K562 (cell line): ENCODE data around the gene MRAP2. TPM values are rescaled to one million over a fixed set of nuclear protein-coding genes. Genes with fewer than 3 reads are reported as not detected.
A peak's percentile ranks its signal among the peaks of the same experiment; 100 is the strongest.

Experiments
- ATAC-seq: fragments of 200-7000 bp; cut with Tn5 transposase; 3 replicates; pipeline ENCODE4 v1.9.1; 2020; ENCODE audit warnings: moderate library complexity
- BruUV-seq: library from RNA; stranded (reverse); fragments of 400-500 nt; replicated peaks from 2 replicates; lab custom pipeline; 2021; lab: Mats Ljungman, UMichigan
- CTCF ChIA-PET: fragments of 300-600 bp; formaldehyde crosslinking; extraction: SDS; loops from one replicate; lab custom pipeline; 2021; ENCODE audit warnings: low intra/inter-chr PET ratio; lab: Yijun Ruan, JAX
- POLR2A ChIA-PET: fragments of 300-600, 350-650 bp; sonication (Branson Sonifier 250); formaldehyde crosslinking; extraction: SDS; loops from one replicate; lab custom pipeline; 2021; ENCODE audit warnings: antibody characterized with exemption, inconsistent platforms; lab: Yijun Ruan, JAX
- DNase-seq, 4 experiments: peaks; one replicate each; pipeline versions ENCODE4 v3.0.0 to v3.0.0-alpha.2; 2011 to 2018; ENCODE audit warnings: low spot score in 3 of 4, mixed read lengths in 3 of 4; ENCODE audit errors: extremely low read depth in 1 of 4
- FAIRE-seq: peaks from 2 replicates; lab custom pipeline; 2011; peaks lifted over from hg19 to GRCh38; lab: Jason Lieb, UNC
- H2AFZ ChIP-seq: 2 replicates; pipeline ENCODE4 v1.6.0; 2011; ENCODE audit warnings: low read depth, low read length, control low read depth, inconsistent platforms
- H3K27ac ChIP-seq: fragments of 200-600 bp; 3 replicates; pipeline ENCODE4 v1.8.0; 2011; ENCODE audit warnings: low read depth, mild to moderate bottlenecking, control low read depth, inconsistent platforms, low read length, moderate library complexity, mixed read lengths; ENCODE audit errors: extremely low read depth
- H3K27me3 ChIP-seq, 2 experiments: fragments of 300-600 bp in 1 of 2; 2 replicates in 1 of 2; 3 replicates in 1 of 2; pipeline versions ENCODE4 v1.6.0 to v1.8.0; 2011; ENCODE audit warnings: inconsistent platforms in 2 of 2, low read length in 2 of 2, mild to moderate bottlenecking in 1 of 2, mixed read lengths in 1 of 2, moderate library complexity in 1 of 2; ENCODE audit not compliant: control insufficient read depth in 2 of 2, insufficient read depth in 2 of 2
- H3K36me3 ChIP-seq: fragments of 300-600 bp; 3 replicates; pipeline ENCODE4 v1.8.0; 2011; ENCODE audit warnings: mild to moderate bottlenecking, low read length, inconsistent platforms; ENCODE audit not compliant: control insufficient read depth, insufficient read depth
- H3K4me1 ChIP-seq, 2 experiments: fragments of 200-600 bp in 1 of 2; replicated peaks in 1 of 2; 2 replicates in 1 of 2; 3 replicates in 1 of 2; pipeline versions ENCODE4 v1.5.1 to v1.8.0; 2011; ENCODE audit warnings: inconsistent platforms in 2 of 2, low read length in 2 of 2, mild to moderate bottlenecking in 1 of 2, mixed read lengths in 1 of 2, moderate library complexity in 1 of 2; ENCODE audit not compliant: control insufficient read depth in 2 of 2, insufficient read depth in 2 of 2
- H3K4me2 ChIP-seq: 2 replicates; pipeline ENCODE4 v1.6.1; 2011; ENCODE audit warnings: low read length, control low read depth, inconsistent platforms, mixed read lengths; ENCODE audit not compliant: insufficient read depth
- H3K4me3 ChIP-seq: fragments of 200-600 bp; sonication (generic), shearing (Covaris generic); 2 replicates; pipeline ENCODE4 v1.5.1; 2016; ENCODE audit warnings: control low read depth, inconsistent platforms
- H3K79me2 ChIP-seq: fragments of 200-600 bp; 3 replicates; pipeline ENCODE4 v1.8.0; 2011; ENCODE audit warnings: low read length, inconsistent platforms; ENCODE audit not compliant: control insufficient read depth, insufficient read depth
- H3K9ac ChIP-seq, 2 experiments: 2 replicates each; pipeline versions ENCODE4 v1.6.0 to v1.6.1; 2011; ENCODE audit warnings: low read depth in 2 of 2, low read length in 2 of 2, control low read depth in 1 of 2, inconsistent platforms in 1 of 2, mild to moderate bottlenecking in 1 of 2, mixed read lengths in 1 of 2; ENCODE audit not compliant: insufficient read depth in 1 of 2
- H3K9me1 ChIP-seq: one replicate; pipeline ENCODE4 v1.6.0; 2011; ENCODE audit warnings: inconsistent platforms, mild to moderate bottlenecking, low read length, moderate library complexity; ENCODE audit not compliant: control insufficient read depth, insufficient read depth
- H3K9me3 ChIP-seq: replicated peaks from 2 replicates; pipeline ENCODE4 v1.5.1; 2011; ENCODE audit warnings: low read depth, low read length, inconsistent platforms; ENCODE audit not compliant: control insufficient read depth, insufficient read depth
- H4K20me1 ChIP-seq: replicated peaks from 2 replicates; pipeline ENCODE4 v1.6.1; 2011; ENCODE audit warnings: low read length, inconsistent platforms, mixed read lengths; ENCODE audit not compliant: control insufficient read depth, insufficient read depth
- C11orf30 ChIP-seq: fragments of 450-650 bp; IDR thresholded peaks from 2 replicates; pipeline ENCODE4 v1.6.1; 2016; ENCODE audit warnings: low read depth, mild to moderate bottlenecking
- CCNT2 ChIP-seq: IDR thresholded peaks from 2 replicates; pipeline ENCODE4 v1.6.1; 2011; ENCODE audit warnings: borderline replicate concordance, low read depth, mild to moderate bottlenecking, moderate library complexity, mixed read lengths, low read length; ENCODE audit not compliant: insufficient read length; ENCODE audit errors: extremely low read depth
- L3MBTL2 ChIP-seq: fragments of 450-650 bp; IDR thresholded peaks from 2 replicates; pipeline ENCODE4 v1.6.1; 2016; ENCODE audit warnings: mild to moderate bottlenecking, moderate library complexity
- NFRKB ChIP-seq: fragments of 450-650 bp; IDR thresholded peaks from 2 replicates; pipeline ENCODE4 v1.6.1; 2016; ENCODE audit warnings: low read depth
- RAD21 ChIP-seq, 2 experiments: fragments of 250-450 bp in 1 of 2; fragments of 450-650 bp in 1 of 2; sonication (Bioruptor Pico) in 1 of 2; formaldehyde crosslinking in 1 of 2; IDR thresholded peaks in 1 of 2; conservative IDR thresholded peaks in 1 of 2; 2 replicates each; pipeline versions ENCODE4 v1.4.0 to v1.8.0; 2020 to 2022; ENCODE audit warnings: mild to moderate bottlenecking in 2 of 2, moderate library complexity in 1 of 2
- SRSF9 ChIP-seq: fragments of 200-400 bp; formaldehyde crosslinking; IDR thresholded peaks from 2 replicates; pipeline ENCODE4 v1.6.1; 2017; ENCODE audit warnings: low read depth, low read length, borderline replicate concordance
- TFAM ChIP-seq: fragments of 250-450 bp; sonication (Bioruptor Pico); conservative IDR thresholded peaks from 2 replicates; pipeline ENCODE4 v1.5.0; 2021; ENCODE audit warnings: mild to moderate bottlenecking, moderate library complexity
- ZNF316 ChIP-seq: fragments of 450-650 bp; IDR thresholded peaks from 2 replicates; pipeline ENCODE4 v1.6.1; 2016
- ZNF57 ChIP-seq: fragments of 450-650 bp; formaldehyde crosslinking; IDR thresholded peaks from 2 replicates; pipeline ENCODE4 v1.4.0; 2020; ENCODE audit warnings: mild to moderate bottlenecking, moderate library complexity
- in situ Hi-C: fragments of 300-500 bp; cut with MboI; formaldehyde crosslinking; loops from 4 replicates; pipeline ENCODE4 v1.15.0; 2018; ENCODE audit warnings: inconsistent platforms, mixed read lengths
- intact Hi-C: fragments of 100-400 bp; cut with micrococcal nuclease; formaldehyde crosslinking; loops from 2 replicates; pipeline ENCODE4 v1.14.2; 2022
- polyA plus RNA-seq, 8 experiments: library from polyadenylated mRNA; depleted of rRNA in 4 of 8; stranded (reverse) in 5 of 8; unstranded in 3 of 8; fragments of >200 nt; fragmentation: Nextera tagmentation in 2 of 8; fragmentation: Illumina TruSeq in 1 of 8; extraction: Ambion mirVana in 2 of 8; extraction: Trizol in 1 of 8; gene quantifications; 2 replicates each; pipeline versions ENCODE4 v1.2.1 to v1.2.3, GENCODE V29; 2011 to 2014; ENCODE audit warnings: inconsistent platforms in 1 of 8, missing spikeins in 1 of 8
- total RNA-seq, 7 experiments: library from RNA; depleted of rRNA in 6 of 7; stranded (reverse); fragments of >200 nt in 6 of 7; fragmentation: Illumina TruSeq in 2 of 7; extraction: Trizol in 2 of 7; gene quantifications; 2 replicates each; pipeline versions ENCODE4 v1.2.1 to v1.2.3, GENCODE V29; 2011 to 2021; ENCODE audit warnings: low replicate concordance in 1 of 7

The MRAP2 gene
- total and polyA plus RNA-seq, 9 of the 15 experiments (the other 6 are each of a cell fraction or from before 2014, with no cell fraction given): 5.9 to 38.9 (median 9.3) TPM

DNA sequence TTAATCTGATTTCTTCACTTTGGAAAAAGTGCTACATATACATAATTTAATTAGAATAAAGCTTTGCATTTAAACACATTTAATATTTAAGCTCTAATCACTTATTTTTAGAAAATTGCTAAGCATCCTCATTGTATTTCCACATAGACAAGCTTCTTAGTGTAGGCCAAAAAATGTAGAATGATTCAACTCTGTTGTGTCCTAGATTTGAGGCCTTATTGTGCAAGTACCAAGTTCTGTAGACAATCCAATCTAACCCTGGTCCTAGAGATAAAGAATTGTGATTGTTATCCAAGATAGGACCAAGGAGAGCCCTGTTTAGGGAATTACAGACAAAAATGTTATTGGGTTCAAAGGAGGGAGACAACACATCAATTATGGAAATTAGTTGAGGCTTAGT is 27.6 kb downstream of the MRAP2 start:
- no peaks in the 10 kb centered on the region for H4K20me1 ChIP-seq
- DNase-seq: no peak
- no peaks in the 10 kb centered on the region for H3K9me3 ChIP-seq
- H3K9me1 ChIP-seq: no peaks in the 10 kb centered on the region
- no TSS peak for BruUV-seq
- H3K4me3 ChIP-seq: no peak overlapping the region
- intact Hi-C loops (loop anchor here (5.0 kb wide), 1 partner anchor 169 kb away; no protein-coding TSS in a partner anchor), in situ Hi-C loops (no loop called here)
- peaks cover 4% of the 10 kb centered on the region; the same call in 2 of the 3 replicates for H3K36me3 ChIP-seq
- POLR2A ChIA-PET: interaction anchor here (1.7 to 2.2 kb wide), 2 partner anchors 9 to 14 kb away, joined by 9 read pairs; no protein-coding TSS in a partner anchor
- peaks cover 0 to 27% of the 10 kb centered on the region in 2 experiments; a peak in 4 of 5 replicates for H3K4me1 ChIP-seq
- no peak overlapping the region for H2AFZ ChIP-seq
- CTCF ChIA-PET: no interaction called here
- no peaks in the 10 kb centered on the region for H3K79me2 ChIP-seq
- H3K27ac ChIP-seq: no peak overlapping the region
- H3K4me2 ChIP-seq: no peak overlapping the region
- no peak for ATAC-seq
- H3K27me3 ChIP-seq: no peaks in the 10 kb centered on the region
- FAIRE-seq: no peak
- H3K9ac ChIP-seq: no peak overlapping the region
- TF ChIP-seq C11orf30 (peak; percentile 20; the same call in 1 of the 2 replicates), TFAM (CRISPR knock-in tag) (no peak), CCNT2 (no peak), ZNF316 (peak; percentile 45), ZNF57 (CRISPR knock-in tag) (no peak), NFRKB (no peak), RAD21 (CRISPR knock-in tag; conservative IDR thresholded peaks at IDR 0.05 in 1 of 2, IDR thresholded peaks at IDR 0.05 in 1 of 2) (no peak), L3MBTL2 (no peak), SRSF9 (no peak)
